ENCODE measurements around the gene SFRP4.
"Not testable (repeated sequence)": the region's sequence is repeated elsewhere in the genome, so short reads cannot be mapped to it uniquely, and the experiment has no call there.

SFRP4 gene

GRCh38 chr7:37916673-37917660 is at the start of gene SFRP4:
Gene SFRP4 (minus strand): TSS chr7:37916817. CDS start chr7:37916537, 280 bp downstream.
- no peak for DNase-seq (ENCODE audit: low read depth in 2 of 2)

DNA sequence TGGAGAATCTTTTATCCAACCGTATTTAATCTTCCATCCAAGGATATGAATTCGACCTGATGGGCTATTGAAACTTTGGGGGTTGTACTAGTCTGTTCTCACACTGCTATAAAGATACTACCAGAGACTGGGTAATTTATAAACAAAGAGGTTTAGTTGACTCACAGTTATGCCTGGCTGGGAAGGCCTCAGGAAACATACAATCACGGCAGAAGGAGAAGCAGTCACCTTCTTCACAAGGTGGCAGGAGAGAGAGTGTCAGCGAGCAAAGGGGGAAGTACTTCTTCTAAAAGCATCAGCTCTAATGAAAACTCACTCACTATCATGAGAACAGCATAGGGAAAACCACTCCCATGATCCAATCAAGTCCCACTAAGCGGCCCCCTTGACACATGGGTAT is 47.6 kb upstream of the SFRP4 start:
- no peak for DNase-seq (ENCODE audit: low read depth in 2 of 2)

DNA sequence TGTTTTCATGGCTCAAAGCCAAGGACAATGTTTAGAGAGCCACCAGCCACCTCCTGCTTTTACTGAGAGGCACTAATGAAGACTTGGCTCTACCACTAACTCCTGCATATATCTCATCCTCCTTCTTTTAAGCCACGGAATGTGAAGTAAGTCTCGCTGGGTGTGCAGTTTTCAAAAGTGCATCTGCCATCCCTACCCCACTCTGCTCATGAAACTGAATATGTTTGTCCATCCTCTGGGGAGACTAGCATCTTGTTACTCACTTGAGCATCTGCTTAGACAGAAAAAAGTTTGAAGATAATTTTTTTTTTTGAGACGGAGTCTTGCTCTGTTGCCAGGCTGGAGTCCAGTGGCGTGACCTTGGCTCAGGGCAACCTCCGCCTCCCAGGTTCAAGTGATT is 44.6 kb upstream of the SFRP4 start:
- DNase-seq (ENCODE audit: low read depth in 2 of 2) = no peak

GRCh38 chr7:37960483-37960882 is 43.9 kb upstream of the SFRP4 start:
- no peak for DNase-seq (ENCODE audit: low read depth in 2 of 2)

- no peak for DNase-seq (ENCODE audit: low read depth in 2 of 2)
Measured at GRCh38 chr7:37957221-37957970, 40.8 kb upstream of the SFRP4 start.

GRCh38 chr7:37956791-37957190 is 40.2 kb upstream of the SFRP4 start:
- DNase-seq (ENCODE audit: low read depth in 2 of 2) = no peak

DNA sequence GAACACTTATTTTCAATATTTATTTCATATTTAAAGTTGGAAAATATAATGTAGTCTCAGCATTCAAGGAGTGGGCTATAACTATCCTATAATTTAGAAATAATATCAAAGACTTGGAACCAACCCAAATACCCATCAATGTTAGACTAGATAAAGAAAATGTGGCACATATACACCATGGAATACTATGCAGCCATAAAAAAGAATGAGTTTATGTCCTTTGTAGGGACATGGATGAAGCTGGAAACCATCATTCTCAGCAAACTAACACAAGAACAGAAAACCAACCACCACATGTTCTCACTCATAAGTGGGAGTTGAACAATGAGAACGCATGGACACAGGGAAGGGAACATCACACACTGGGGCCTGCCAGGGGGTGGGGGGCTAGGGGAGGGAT is 37.6 kb upstream of the SFRP4 start:
- not testable (repeated sequence) for DNase-seq (ENCODE audit: low read depth in 2 of 2)

- no peak for DNase-seq (ENCODE audit: low read depth in 2 of 2)
Measured at GRCh38 chr7:37952240-37952639, 35.6 kb upstream of the SFRP4 start.

DNA sequence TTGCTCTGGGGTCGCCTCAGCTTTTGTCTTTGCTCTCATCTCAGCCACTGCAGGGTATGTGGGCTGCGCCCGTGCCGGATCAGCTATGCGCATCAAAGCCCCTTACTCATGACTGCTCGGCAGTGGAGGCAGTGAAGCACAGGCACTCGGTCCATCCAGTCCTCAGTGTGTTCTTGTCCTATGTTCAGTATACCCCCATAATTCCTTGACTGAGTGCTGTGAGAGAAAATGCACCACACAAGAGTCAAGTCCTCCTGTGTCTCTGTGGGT is 31.3 kb upstream of the SFRP4 start:
- no peak for DNase-seq (ENCODE audit: low read depth in 2 of 2)

- DNase-seq (ENCODE audit: low read depth in 2 of 2) = no peak
Measured at GRCh38 chr7:37947138-37947940, 30.7 kb upstream of the SFRP4 start.

GRCh38 chr7:37945336-37945735 is 28.7 kb upstream of the SFRP4 start:
- no peak for DNase-seq (ENCODE audit: low read depth in 2 of 2)

DNA sequence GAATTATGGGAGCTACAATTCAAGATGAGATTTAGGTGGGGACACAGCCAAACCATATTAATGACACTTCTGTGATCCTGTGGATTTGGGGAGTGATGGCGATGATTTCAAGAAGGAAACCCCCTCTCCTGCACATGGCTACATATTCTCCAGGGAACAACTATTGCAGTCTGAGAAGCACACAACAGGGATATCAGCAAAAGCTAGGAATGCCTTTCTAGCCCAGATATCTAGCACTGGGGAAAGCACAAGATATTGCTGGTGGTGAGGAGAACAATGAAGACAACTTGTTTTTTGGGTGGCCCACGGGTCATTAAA is 28.1 kb upstream of the SFRP4 start:
- no peak for DNase-seq (ENCODE audit: low read depth in 2 of 2)

GRCh38 chr7:37943905-37944736 is 27.5 kb upstream of the SFRP4 start:
- DNase-seq (ENCODE audit: low read depth in 2 of 2) = no peak

DNA sequence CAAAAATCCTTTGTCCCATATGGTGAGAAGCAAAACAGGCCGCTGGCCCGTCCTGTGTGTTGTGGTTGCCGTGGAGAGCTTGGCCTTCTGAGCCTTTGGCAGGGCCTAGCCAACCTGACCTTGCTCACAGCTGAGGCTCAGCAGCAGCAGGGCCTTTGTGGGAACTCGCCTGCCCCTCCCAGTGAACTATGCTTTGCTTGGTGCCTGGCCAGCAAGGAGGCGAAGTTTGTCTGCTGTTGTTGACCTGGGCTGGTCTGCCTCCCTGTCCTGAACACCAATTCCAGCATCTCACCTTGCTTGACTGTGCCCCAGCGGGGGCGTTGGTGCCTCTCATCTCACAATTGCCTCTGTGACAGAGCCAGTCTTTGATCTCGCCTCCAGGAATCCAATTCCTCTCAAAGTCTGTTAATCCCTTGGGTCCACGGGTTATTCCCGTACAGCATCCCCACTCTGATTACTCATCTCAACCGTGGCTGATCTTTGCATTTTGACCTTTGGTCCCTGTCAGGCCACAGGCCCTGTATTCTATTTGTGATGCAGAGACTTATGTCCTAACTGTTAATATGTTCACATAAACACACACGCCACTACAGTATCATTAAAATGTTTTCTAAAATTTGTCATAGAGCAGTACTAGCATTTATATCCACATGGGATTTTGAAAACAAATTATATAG is 26.5 kb upstream of the SFRP4 start:
- DNase-seq (ENCODE audit: low read depth in 2 of 2) = no peak

DNA sequence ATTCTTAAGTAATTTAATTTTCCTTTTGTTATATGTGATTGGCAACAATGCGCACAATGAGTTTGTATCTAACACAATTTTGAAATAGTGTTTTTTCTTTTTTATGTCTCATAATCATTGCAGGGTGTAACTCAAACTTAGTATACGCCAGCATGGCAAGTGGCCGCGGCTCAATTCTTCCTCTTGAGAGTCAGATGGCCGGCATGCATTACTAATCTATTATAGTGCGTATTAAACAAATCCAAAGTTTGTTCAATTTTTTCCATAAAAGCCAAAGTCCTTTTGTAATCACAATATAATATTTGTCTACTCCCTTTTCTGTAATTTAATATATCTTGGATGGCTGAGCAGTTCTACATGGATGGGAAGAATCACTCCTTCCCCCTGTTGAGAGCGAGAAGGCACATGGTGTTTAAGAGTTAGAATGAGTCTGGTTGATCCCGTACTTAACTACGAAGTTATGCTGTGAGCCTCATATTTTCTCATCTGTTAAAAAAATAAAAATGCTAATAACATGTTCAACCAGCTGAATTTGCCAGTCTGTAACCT is 16.5 kb upstream of the SFRP4 start:
- no peak for DNase-seq (ENCODE audit: low read depth in 2 of 2)

- DNase-seq (ENCODE audit: low read depth in 2 of 2) = no peak
Measured at GRCh38 chr7:37932543-37932942, 15.9 kb upstream of the SFRP4 start.

GRCh38 chr7:37930226-37930948 is 13.8 kb upstream of the SFRP4 start:
- no peak for DNase-seq (ENCODE audit: low read depth in 2 of 2)

GRCh38 chr7:37928878-37929277 is 12.3 kb upstream of the SFRP4 start:
- DNase-seq (ENCODE audit: low read depth in 2 of 2) = no peak

DNA sequence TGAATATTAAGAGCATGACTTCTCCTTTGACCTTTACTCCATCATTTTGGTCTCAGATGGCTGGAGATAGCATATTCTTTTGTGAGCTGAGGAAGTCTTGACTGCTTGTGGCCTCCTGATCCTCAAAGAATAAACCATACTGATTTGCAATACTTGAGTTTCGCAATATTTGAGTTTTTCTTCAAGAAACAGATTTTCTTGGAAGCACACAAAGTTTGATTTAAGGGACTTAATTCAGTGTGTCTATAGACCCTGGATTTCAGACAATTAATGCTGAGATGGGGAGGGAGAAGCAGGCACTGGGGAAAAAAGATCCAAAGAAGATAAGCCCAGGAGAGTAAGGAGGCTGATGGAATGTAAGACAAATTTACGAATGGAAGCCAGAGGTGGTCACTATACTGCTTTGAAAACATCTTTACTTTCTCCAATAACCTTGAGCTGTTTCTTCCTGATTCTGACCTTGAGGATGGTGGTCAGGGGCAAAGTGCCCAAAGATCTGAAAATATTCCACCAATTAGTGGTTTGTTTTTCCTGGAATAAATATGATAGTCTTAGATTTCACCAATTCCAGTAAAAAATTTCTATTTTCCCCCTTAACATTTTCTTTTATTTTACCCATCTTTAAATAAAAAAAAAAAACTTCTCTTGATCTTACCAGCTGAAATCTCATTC is 11.3 kb upstream of the SFRP4 start:
- no peak for DNase-seq (ENCODE audit: low read depth in 2 of 2)
